CD4-positive, alpha-beta memory T cell (primary cell): Measurements from ENCODE around the gene MEGF9. TPM values are rescaled to one million over a fixed set of nuclear protein-coding genes. Genes with fewer than 3 reads are reported as not detected.

Source experiments
- CTCF ChIA-PET: fragments of 350-600 bp; sonication (Branson Sonifier 250); formaldehyde crosslinking; loops from one replicate; lab custom pipeline; 2021; ENCODE audit warnings: inconsistent platforms; ENCODE audit not compliant: partially characterized antibody; lab: Charles Lee
- POLR2A ChIA-PET: fragments of 350-600 bp; sonication (Branson Sonifier 250); formaldehyde crosslinking; loops from one replicate; lab custom pipeline; 2021; ENCODE audit not compliant: partially characterized antibody; lab: Charles Lee
- DNase-seq, 5 donors: peaks; one replicate each; pipeline versions ENCODE4 v3.0.0 to v3.0.0-alpha.2; 2020 to 2022; ENCODE audit warnings: mixed read lengths in 1 of 5
- H3K27ac ChIP-seq: one replicate; pipeline ENCODE4 v1.7.0; 2013; ENCODE audit warnings: low read depth, low read length
- H3K27me3 ChIP-seq: 2 replicates; pipeline ENCODE4 v1.7.0; 2013; ENCODE audit warnings: mild to moderate bottlenecking, low read length, moderate library complexity; ENCODE audit not compliant: insufficient read depth
- H3K36me3 ChIP-seq: 2 replicates; pipeline ENCODE4 v1.7.0; 2013; ENCODE audit warnings: mild to moderate bottlenecking, low read length, moderate library complexity; ENCODE audit not compliant: insufficient read depth
- H3K4me1 ChIP-seq: 2 replicates; pipeline ENCODE4 v1.7.0; 2013; ENCODE audit warnings: mild to moderate bottlenecking, low read length, moderate library complexity; ENCODE audit not compliant: insufficient read depth
- H3K4me3 ChIP-seq, 2 donors: one replicate each; pipeline ENCODE4 v1.7.0; 2013; ENCODE audit warnings: low read length in 2 of 2, mild to moderate bottlenecking in 1 of 2
- H3K9me3 ChIP-seq, 2 donors: one replicate each; pipeline ENCODE4 v1.7.0; 2013; ENCODE audit warnings: low read length in 2 of 2, control low read depth in 1 of 2; ENCODE audit not compliant: control insufficient read depth in 1 of 2
- H3K27ac Mint-ChIP-seq, 7 donors: one replicate each; pipeline ENCODE4 v1.8.0; 2020 to 2021; ENCODE audit warnings: mixed read lengths in 7 of 7, mild to moderate bottlenecking in 6 of 7, inconsistent platforms in 3 of 7, moderate library complexity in 3 of 7
- H3K27me3 Mint-ChIP-seq, 2 donors: one replicate each; pipeline ENCODE4 v1.8.0; 2020 to 2021; ENCODE audit warnings: mixed read lengths in 2 of 2
- H3K36me3 Mint-ChIP-seq, 2 donors: one replicate each; pipeline ENCODE4 v1.8.0; 2020 to 2021; ENCODE audit warnings: mixed read lengths in 2 of 2, inconsistent platforms in 1 of 2, mild to moderate bottlenecking in 1 of 2
- H3K4me1 Mint-ChIP-seq, 4 donors: one replicate each; pipeline ENCODE4 v1.8.0; 2020 to 2021; ENCODE audit warnings: mixed read lengths in 4 of 4, mild to moderate bottlenecking in 1 of 4
- H3K4me3 Mint-ChIP-seq, 8 donors: one replicate each; pipeline ENCODE4 v1.8.0; 2020 to 2021; ENCODE audit warnings: mixed read lengths in 8 of 8, mild to moderate bottlenecking in 7 of 8, moderate library complexity in 6 of 8, inconsistent platforms in 3 of 8
- H3K9me3 Mint-ChIP-seq, 8 donors: one replicate each; pipeline ENCODE4 v1.8.0; 2020 to 2021; ENCODE audit warnings: mixed read lengths in 8 of 8, mild to moderate bottlenecking in 5 of 8, inconsistent platforms in 3 of 8, moderate library complexity in 1 of 8
- intact Hi-C: fragments of 100-400 bp; cut with micrococcal nuclease; formaldehyde crosslinking; loops from one replicate; pipeline ENCODE4 v1.15.1; 2023
- polyA plus RNA-seq, 2 donors: library from polyadenylated mRNA; unstranded; fragments of 300-500 nt; fragmentation: Illumina TruSeq; gene quantifications; one replicate each; pipeline ENCODE4 v1.2.3, GENCODE V29; 2021
- total RNA-seq, 2 experiments: library from RNA; stranded (reverse); gene quantifications; one replicate each; pipeline ENCODE4 v1.2.3, GENCODE V29; 2021

MEGF9 gene
- total and polyA plus RNA-seq, 4 experiments from 2014 or later, result 5.9 to 14.9 (median 10.5) TPM

DNA sequence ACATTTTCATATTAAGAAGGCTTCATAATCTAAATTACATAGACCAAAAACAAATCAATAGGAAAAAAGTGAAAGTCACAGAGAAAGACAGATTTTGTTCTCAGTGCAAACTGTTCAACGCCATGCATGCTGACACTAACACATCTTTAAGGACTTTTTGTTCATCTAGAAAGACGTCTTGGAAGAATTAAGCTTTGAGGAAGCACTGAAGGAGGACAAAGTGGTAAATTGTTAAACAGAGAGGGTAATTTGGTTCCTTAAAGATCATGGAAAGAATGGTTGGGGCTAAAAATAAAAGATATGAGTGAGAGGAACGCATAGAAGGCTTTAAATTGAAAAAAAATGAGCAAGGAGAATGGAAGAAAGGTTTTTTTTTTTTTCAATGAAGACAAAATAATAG is 9.1 kb downstream of the MEGF9 start:
- Histone ChIP-seq H3K4me1 (peaks cover 19% of the 10 kb centered on the region), H3K36me3 (no peaks in the 10 kb centered on the region), H3K27me3 (no peaks in the 10 kb centered on the region), H3K9me3 (no peaks in the 10 kb centered on the region), H3K4me3 (no peak overlapping the region), H3K27ac (no peak overlapping the region)
- Mint-ChIP-seq H3K36me3 (peaks cover 8% of the 10 kb centered on the region in 2 donors), H3K4me1 (peaks cover 9 to 28% (median 17%) of the 10 kb centered on the region in 4 donors), H3K27me3 (no peaks in the 10 kb centered on the region), H3K9me3 (no peaks in the 10 kb centered on the region), H3K4me3 (no peak overlapping the region), H3K27ac (peak overlapping the region in 1 of 7 donors; percentile 52)
- DNase-seq, result no peak
- intact Hi-C loops, result no loop called here
- CTCF ChIA-PET, result no interaction called here
- POLR2A ChIA-PET, result interaction anchor here (2.3 kb wide), 1 partner anchor 13 kb away, joined by 4 read pairs; no protein-coding TSS in a partner anchor

DNA sequence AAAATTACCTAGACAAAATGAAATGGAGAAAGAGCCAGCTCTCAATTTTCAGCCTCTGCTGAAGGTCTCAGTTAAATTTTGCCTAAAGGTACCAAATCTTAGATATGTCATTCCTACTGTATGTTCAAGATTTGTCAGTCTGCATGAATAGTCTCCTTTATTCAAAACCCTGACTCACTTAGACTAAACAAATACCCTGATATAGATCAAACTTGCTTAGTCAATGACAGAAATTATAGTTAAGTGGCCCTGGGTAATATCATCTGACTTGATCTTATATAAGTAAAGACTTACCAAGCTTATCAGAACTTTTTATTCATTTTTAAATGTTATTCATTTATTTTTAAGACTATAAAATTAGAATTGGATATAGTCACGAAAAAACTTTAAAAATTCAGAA is 12.2 kb downstream of the MEGF9 start:
- H3K4me3 ChIP-seq, result no peak overlapping the region
- H3K27ac Mint-ChIP-seq, result no peak overlapping the region
- no peak for DNase-seq
- peaks cover 7 to 12% of the 10 kb centered on the region in 2 donors for H3K36me3 Mint-ChIP-seq
- no peaks in the 10 kb centered on the region for H3K27me3 Mint-ChIP-seq
- ChIA-PET POLR2A (no interaction called here), CTCF (no interaction called here)
- no peak overlapping the region for H3K4me3 Mint-ChIP-seq
- H3K9me3 ChIP-seq, result no peaks in the 10 kb centered on the region
- no peaks in the 10 kb centered on the region for H3K27me3 ChIP-seq
- peaks cover 6% of the 10 kb centered on the region for H3K4me1 ChIP-seq
- intact Hi-C loops, result no loop called here
- no peaks in the 10 kb centered on the region for H3K36me3 ChIP-seq
- H3K27ac ChIP-seq, result no peak overlapping the region
- no peaks in the 10 kb centered on the region for H3K9me3 Mint-ChIP-seq
- H3K4me1 Mint-ChIP-seq, result peaks cover 10 to 17% (median 11%) of the 10 kb centered on the region in 4 donors

DNA sequence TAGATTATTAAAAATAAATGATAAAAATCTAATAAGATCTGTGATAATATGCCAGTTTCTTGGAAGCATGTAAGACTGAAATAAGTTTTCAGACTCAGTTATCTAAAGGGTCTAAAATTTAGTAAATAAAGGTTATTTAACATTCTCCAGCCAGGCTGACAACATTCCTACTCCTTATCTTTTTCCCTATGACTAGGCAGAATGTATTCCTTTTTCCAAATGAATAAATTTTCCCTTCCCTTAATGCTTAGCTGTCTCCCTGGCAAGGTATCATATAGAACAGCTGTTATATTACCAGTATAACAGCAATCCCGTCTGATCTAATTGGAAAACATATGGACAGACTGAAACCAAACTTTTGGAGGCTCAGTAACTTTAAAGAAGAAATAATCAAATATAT is 13.0 kb downstream of the MEGF9 start:
- Mint-ChIP-seq H3K9me3 (no peaks in the 10 kb centered on the region), H3K4me1 (peaks cover 10 to 15% (median 12%) of the 10 kb centered on the region in 4 donors), H3K27me3 (no peaks in the 10 kb centered on the region), H3K4me3 (no peak overlapping the region), H3K36me3 (peaks cover 7 to 12% of the 10 kb centered on the region in 2 donors), H3K27ac (no peak overlapping the region)
- intact Hi-C loops, result no loop called here
- H3K27me3 ChIP-seq, result no peaks in the 10 kb centered on the region
- no peaks in the 10 kb centered on the region for H3K9me3 ChIP-seq
- H3K36me3 ChIP-seq, result no peaks in the 10 kb centered on the region
- ChIA-PET CTCF (no interaction called here), POLR2A (no interaction called here)
- DNase-seq, result no peak
- H3K27ac ChIP-seq, result no peak overlapping the region
- peaks cover 6% of the 10 kb centered on the region for H3K4me1 ChIP-seq
- no peak overlapping the region for H3K4me3 ChIP-seq

DNA sequence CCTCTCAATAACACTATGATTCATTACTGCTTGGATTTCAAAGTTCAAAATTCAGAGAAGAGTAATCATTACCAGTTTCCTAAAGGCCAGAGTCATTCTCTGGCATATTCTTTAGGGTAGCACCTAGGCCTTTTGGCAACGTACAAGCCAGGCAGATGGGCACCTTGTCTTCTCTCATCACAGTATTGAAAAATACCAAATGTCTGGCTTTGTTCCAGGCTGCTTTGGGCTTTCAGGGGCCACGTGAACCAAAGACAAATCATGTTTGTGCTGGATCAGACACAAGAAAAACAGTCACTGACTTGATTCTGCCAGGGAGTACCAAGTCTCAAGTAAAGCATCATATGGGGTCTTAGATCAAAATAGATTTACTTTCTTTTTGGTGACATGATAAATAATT is 15.5 kb downstream of the MEGF9 start:
- H3K4me3 ChIP-seq, result no peak overlapping the region
- Mint-ChIP-seq H3K27me3 (no peaks in the 10 kb centered on the region), H3K36me3 (peaks cover 4 to 8% of the 10 kb centered on the region in 2 donors), H3K27ac (peak overlapping the region in 1 of 7 donors; percentile 36), H3K4me3 (no peak overlapping the region), H3K9me3 (no peaks in the 10 kb centered on the region), H3K4me1 (peaks cover 13 to 24% (median 15%) of the 10 kb centered on the region in 4 donors)
- intact Hi-C loops, result no loop called here
- H3K27ac ChIP-seq, result no peak overlapping the region
- H3K27me3 ChIP-seq, result no peaks in the 10 kb centered on the region
- ChIA-PET CTCF (no interaction called here), POLR2A (no interaction called here)
- no peak for DNase-seq
- H3K9me3 ChIP-seq, result no peaks in the 10 kb centered on the region
- H3K36me3 ChIP-seq, result no peaks in the 10 kb centered on the region
- H3K4me1 ChIP-seq, result no peaks in the 10 kb centered on the region

DNA sequence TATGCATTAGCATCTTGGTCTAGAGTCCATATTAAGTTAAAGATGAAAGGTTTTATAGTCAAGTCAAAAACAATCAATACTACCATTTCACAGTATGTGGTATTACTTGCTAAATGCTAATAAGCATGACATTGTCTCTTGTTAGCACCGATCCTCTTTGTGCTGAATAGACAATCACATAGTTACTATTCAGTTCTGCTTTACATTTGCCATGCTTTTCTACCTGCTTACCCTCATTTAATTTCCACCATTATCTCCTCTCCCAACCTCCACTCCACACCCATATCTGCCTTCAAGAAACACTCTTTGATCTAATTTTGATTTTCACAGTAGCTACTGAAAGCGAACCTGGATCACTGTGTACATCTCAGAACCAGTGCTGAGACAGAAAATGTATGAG is 16.8 kb downstream of the MEGF9 start:
- POLR2A ChIA-PET, result interaction anchor here (0.6 kb wide), 1 partner anchor 1570 kb away, joined by 3 read pairs; no protein-coding TSS in a partner anchor
- Histone ChIP-seq H3K4me1 (peaks cover 12% of the 10 kb centered on the region), H3K27me3 (no peaks in the 10 kb centered on the region), H3K36me3 (no peaks in the 10 kb centered on the region), H3K27ac (no peak overlapping the region), H3K9me3 (no peaks in the 10 kb centered on the region), H3K4me3 (no peak overlapping the region)
- CTCF ChIA-PET, result no interaction called here
- Mint-ChIP-seq H3K4me1 (peaks cover 20 to 33% (median 25%) of the 10 kb centered on the region in 4 donors), H3K36me3 (peaks cover 4 to 14% of the 10 kb centered on the region in 2 donors), H3K4me3 (no peak overlapping the region), H3K27me3 (no peaks in the 10 kb centered on the region), H3K27ac (no peak overlapping the region), H3K9me3 (no peaks in the 10 kb centered on the region)
- intact Hi-C loops, result no loop called here
- no peak for DNase-seq

DNA sequence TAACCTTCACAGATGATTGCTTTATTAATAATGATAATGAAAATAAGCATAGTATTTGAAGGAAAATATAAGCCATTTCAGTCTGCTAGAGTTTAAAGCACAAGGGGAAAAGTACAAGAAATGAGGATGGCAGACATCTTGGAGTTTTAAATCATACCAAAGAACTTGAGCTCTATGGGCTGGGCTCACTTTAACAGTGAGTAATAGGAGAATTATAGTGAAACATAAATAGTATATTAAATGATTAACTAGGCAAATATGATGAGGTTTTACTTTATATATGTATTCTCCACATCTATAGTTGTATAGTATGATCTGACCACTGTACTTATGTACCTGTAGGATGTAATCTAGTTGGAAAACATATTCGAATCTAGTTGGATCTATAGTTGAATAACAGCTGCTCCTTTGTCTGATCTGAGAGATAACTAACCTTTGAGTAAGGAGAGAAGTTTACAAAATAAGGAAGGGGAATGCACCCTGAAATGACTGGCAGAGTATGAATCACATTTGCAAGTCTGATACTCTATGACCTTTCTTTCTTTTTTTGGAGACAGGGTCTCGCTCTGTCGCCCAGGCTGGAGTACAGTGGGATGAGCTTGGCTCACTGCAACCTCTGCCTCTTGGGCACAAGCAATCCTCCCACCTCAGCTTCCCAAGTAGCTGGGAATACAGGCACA is 17.6 kb downstream of the MEGF9 start:
- no peak overlapping the region for H3K27ac Mint-ChIP-seq
- Histone ChIP-seq H3K27me3 (no peaks in the 10 kb centered on the region), H3K4me3 (no peak overlapping the region), H3K4me1 (peaks cover 12% of the 10 kb centered on the region), H3K27ac (no peak overlapping the region), H3K9me3 (no peaks in the 10 kb centered on the region), H3K36me3 (no peaks in the 10 kb centered on the region)
- no peaks in the 10 kb centered on the region for H3K9me3 Mint-ChIP-seq
- H3K36me3 Mint-ChIP-seq, result peaks cover 4 to 15% of the 10 kb centered on the region in 2 donors
- intact Hi-C loops, result no loop called here
- ChIA-PET CTCF (no interaction called here), POLR2A (interaction anchor here (0.6 kb wide), 1 partner anchor 1571 kb away, joined by 3 read pairs; no protein-coding TSS in a partner anchor)
- DNase-seq, result no peak
- H3K27me3 Mint-ChIP-seq, result no peaks in the 10 kb centered on the region
- peaks cover 21 to 35% (median 27%) of the 10 kb centered on the region in 4 donors for H3K4me1 Mint-ChIP-seq
- no peak overlapping the region for H3K4me3 Mint-ChIP-seq

DNA sequence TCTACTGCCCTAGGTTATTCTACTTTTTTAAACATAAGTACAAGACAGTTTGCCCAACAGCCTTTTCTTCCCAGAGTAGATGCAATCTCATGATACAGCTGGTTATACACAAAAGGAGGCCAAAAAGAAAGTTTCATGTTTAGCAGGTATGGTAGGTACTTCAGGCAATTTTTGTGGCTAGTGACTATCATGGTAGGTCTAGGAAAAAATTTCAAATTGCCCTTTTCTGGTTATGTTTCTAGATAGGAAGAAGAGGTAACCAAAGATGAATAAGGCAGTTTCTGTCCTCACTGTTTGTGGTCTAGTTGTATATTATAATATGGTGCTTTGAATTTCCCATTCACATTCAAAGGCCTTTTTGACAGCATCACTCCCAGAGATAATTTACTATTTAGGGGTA is 19.7 kb downstream of the MEGF9 start:
- CTCF ChIA-PET, result no interaction called here
- peaks cover 12% of the 10 kb centered on the region for H3K4me1 ChIP-seq
- Mint-ChIP-seq H3K27me3 (no peaks in the 10 kb centered on the region), H3K4me1 (peaks cover 19 to 35% (median 26%) of the 10 kb centered on the region in 4 donors), H3K27ac (no peak overlapping the region), H3K4me3 (no peak overlapping the region), H3K36me3 (peaks cover 2 to 15% of the 10 kb centered on the region in 2 donors), H3K9me3 (no peaks in the 10 kb centered on the region)
- no peaks in the 10 kb centered on the region for H3K27me3 ChIP-seq
- POLR2A ChIA-PET, result no interaction called here
- no peaks in the 10 kb centered on the region for H3K36me3 ChIP-seq
- intact Hi-C loops, result no loop called here
- no peak for DNase-seq
- H3K27ac ChIP-seq, result no peak overlapping the region
- H3K4me3 ChIP-seq, result no peak overlapping the region
- no peaks in the 10 kb centered on the region for H3K9me3 ChIP-seq
